HepG2 (cell line): ENCODE results near the gene TSPAN9. TPM values are rescaled to one million over a fixed set of nuclear protein-coding genes. Genes with fewer than 3 reads are reported as not detected.

Experiments used
- ADNP ChIP-seq: sonication (generic); formaldehyde crosslinking; IDR thresholded peaks from 2 replicates; pipeline ENCODE4 v1.4.0; 2020; ENCODE audit warnings: missing genetic modification reagents
- ATAD3A ChIP-seq: sonication (generic); formaldehyde crosslinking; IDR thresholded peaks from 2 replicates; pipeline ENCODE4 v1.4.0; 2020; ENCODE audit warnings: missing genetic modification reagents
- BHLHE40 ChIP-seq: IDR thresholded peaks from 2 replicates; pipeline ENCODE4 v1.6.1; 2011; ENCODE audit warnings: low read length, improper control_type of control experiment
- JUND ChIP-seq: sonication (generic); formaldehyde crosslinking; IDR thresholded peaks from 2 replicates; pipeline ENCODE4 v1.8.0; 2022; ENCODE audit warnings: mild to moderate bottlenecking, missing genetic modification reagents
- MXI1 ChIP-seq: IDR thresholded peaks from 3 replicates; pipeline ENCODE4 v1.6.1; 2012; ENCODE audit warnings: low read depth, low read length, inconsistent platforms, borderline replicate concordance
- NFYB ChIP-seq: sonication (generic); formaldehyde crosslinking; IDR thresholded peaks from 2 replicates; pipeline ENCODE4 v1.4.0; 2020; ENCODE audit warnings: missing genetic modification reagents
- NONO ChIP-seq, 2 experiments: fragments of 450-650 bp in 1 of 2; sonication (generic) in 1 of 2; formaldehyde crosslinking in 1 of 2; IDR thresholded peaks in 1 of 2; conservative IDR thresholded peaks in 1 of 2; 2 replicates each; pipeline versions ENCODE4 v1.6.1 to v1.8.0; 2017 to 2022; ENCODE audit warnings: mild to moderate bottlenecking in 1 of 2, missing genetic modification reagents in 1 of 2, moderate library complexity in 1 of 2
- PAF1 ChIP-seq: IDR thresholded peaks from 2 replicates; pipeline ENCODE4 v1.6.1; 2016; ENCODE audit warnings: missing genetic modification reagents, missing compliant biosample characterization
- PHF8 ChIP-seq: sonication (generic); formaldehyde crosslinking; IDR thresholded peaks from 2 replicates; pipeline ENCODE4 v1.5.0; 2020; ENCODE audit warnings: missing genetic modification reagents
- PRMT3 ChIP-seq: sonication (generic); formaldehyde crosslinking; IDR thresholded peaks from 2 replicates; pipeline ENCODE4 v1.8.1; 2022; ENCODE audit warnings: low read depth, mild to moderate bottlenecking, moderate library complexity, missing genetic modification reagents, borderline replicate concordance
- RARA ChIP-seq: IDR thresholded peaks from 2 replicates; pipeline ENCODE4 v1.6.1; 2016; ENCODE audit warnings: missing genetic modification reagents, missing compliant biosample characterization
- TGIF2 ChIP-seq: IDR thresholded peaks from 2 replicates; pipeline ENCODE4 v1.6.1; 2016; ENCODE audit warnings: control low read depth, missing compliant biosample characterization
- ZFY ChIP-seq: sonication (generic); formaldehyde crosslinking; IDR thresholded peaks from 2 replicates; pipeline ENCODE4 v1.4.0; 2020; ENCODE audit warnings: missing genetic modification reagents
- ZNF543 ChIP-seq: sonication (generic); formaldehyde crosslinking; IDR thresholded peaks from 2 replicates; pipeline ENCODE4 v1.4.0; 2020; ENCODE audit warnings: mild to moderate bottlenecking, missing genetic modification reagents
- ZNF879 ChIP-seq: sonication (generic); formaldehyde crosslinking; IDR thresholded peaks from 2 replicates; pipeline ENCODE4 v1.8.1; 2023; ENCODE audit warnings: missing genetic modification reagents
- polyA plus RNA-seq, 8 experiments: library from polyadenylated mRNA; depleted of rRNA in 3 of 8; stranded (reverse) in 7 of 8; unstranded in 1 of 8; fragments of >200 nt; fragmentation: Illumina TruSeq in 4 of 8; extraction: Trizol in 4 of 8; gene quantifications; 2 replicates each; pipeline versions ENCODE4 v1.2.1 to v1.2.3, GENCODE V29; 2011 to 2016; ENCODE audit warnings: low read depth in 4 of 8, missing spikeins in 1 of 8, mixed read lengths in 1 of 8; ENCODE audit not compliant: insufficient read depth in 1 of 8
- total RNA-seq, 5 experiments: library from RNA; depleted of rRNA; stranded (reverse); fragments of >200 nt; fragmentation: Illumina TruSeq; extraction: Trizol; gene quantifications; 2 replicates each; pipeline ENCODE4 v1.2.3, GENCODE V29; 2016; ENCODE audit warnings: low read depth in 1 of 5
- TF ChIP-seq, protein P1 (sequence below): sonication (generic); formaldehyde crosslinking; IDR thresholded peaks from 2 replicates; pipeline ENCODE4 v1.9.0; 2022; ENCODE audit warnings: missing genetic modification reagents, mild to moderate bottlenecking, borderline replicate concordance
- TF ChIP-seq, protein P2 (sequence below): IDR thresholded peaks from 2 replicates; pipeline ENCODE4 v1.6.1; 2012; ENCODE audit warnings: low read length, improper control_type of control experiment
- TF ChIP-seq, protein P3 (sequence below): sonication (generic); formaldehyde crosslinking; IDR thresholded peaks from 2 replicates; pipeline ENCODE4 v1.4.0; 2020; ENCODE audit warnings: mild to moderate bottlenecking, missing genetic modification reagents, borderline replicate concordance
- TF ChIP-seq, protein P4 (sequence below): sonication (generic); formaldehyde crosslinking; conservative IDR thresholded peaks from 2 replicates; pipeline ENCODE4 v1.4.0; 2020; ENCODE audit warnings: missing genetic modification reagents

TSPAN9 gene
- total and polyA plus RNA-seq, 2 of the 13 experiments (the other 11 are each of a cell fraction or from before 2014, with no cell fraction given) = 18.1 to 42.3 TPM

DNA sequence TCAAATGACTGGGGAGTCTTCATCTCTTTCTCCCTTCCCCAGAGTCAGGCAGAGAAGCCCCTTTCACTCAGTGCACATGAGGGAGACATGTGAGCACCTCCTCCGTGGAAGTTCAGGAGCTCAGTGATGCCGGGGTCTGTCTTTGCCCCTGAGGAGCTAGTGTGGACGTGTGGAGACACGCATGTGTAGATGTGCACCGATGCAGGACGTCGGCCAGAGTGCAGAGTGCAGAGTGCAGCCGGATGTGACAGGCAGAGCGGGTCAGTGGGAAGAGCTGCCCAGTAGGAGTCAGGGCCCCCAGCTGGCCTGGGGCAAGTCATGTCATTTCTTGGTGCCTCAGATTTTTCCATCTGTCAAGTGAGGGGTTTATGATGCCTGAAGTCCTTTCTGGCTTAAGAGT is 20.7 kb downstream of the TSPAN9 start (continued):
- TF ChIP-seq, protein P1, sequence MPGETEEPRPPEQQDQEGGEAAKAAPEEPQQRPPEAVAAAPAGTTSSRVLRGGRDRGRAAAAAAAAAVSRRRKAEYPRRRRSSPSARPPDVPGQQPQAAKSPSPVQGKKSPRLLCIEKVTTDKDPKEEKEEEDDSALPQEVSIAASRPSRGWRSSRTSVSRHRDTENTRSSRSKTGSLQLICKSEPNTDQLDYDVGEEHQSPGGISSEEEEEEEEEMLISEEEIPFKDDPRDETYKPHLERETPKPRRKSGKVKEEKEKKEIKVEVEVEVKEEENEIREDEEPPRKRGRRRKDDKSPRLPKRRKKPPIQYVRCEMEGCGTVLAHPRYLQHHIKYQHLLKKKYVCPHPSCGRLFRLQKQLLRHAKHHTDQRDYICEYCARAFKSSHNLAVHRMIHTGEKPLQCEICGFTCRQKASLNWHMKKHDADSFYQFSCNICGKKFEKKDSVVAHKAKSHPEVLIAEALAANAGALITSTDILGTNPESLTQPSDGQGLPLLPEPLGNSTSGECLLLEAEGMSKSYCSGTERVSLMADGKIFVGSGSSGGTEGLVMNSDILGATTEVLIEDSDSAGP = peak; percentile 71; the same call in 1 of the 2 replicates
- TF ChIP-seq, protein P2, sequence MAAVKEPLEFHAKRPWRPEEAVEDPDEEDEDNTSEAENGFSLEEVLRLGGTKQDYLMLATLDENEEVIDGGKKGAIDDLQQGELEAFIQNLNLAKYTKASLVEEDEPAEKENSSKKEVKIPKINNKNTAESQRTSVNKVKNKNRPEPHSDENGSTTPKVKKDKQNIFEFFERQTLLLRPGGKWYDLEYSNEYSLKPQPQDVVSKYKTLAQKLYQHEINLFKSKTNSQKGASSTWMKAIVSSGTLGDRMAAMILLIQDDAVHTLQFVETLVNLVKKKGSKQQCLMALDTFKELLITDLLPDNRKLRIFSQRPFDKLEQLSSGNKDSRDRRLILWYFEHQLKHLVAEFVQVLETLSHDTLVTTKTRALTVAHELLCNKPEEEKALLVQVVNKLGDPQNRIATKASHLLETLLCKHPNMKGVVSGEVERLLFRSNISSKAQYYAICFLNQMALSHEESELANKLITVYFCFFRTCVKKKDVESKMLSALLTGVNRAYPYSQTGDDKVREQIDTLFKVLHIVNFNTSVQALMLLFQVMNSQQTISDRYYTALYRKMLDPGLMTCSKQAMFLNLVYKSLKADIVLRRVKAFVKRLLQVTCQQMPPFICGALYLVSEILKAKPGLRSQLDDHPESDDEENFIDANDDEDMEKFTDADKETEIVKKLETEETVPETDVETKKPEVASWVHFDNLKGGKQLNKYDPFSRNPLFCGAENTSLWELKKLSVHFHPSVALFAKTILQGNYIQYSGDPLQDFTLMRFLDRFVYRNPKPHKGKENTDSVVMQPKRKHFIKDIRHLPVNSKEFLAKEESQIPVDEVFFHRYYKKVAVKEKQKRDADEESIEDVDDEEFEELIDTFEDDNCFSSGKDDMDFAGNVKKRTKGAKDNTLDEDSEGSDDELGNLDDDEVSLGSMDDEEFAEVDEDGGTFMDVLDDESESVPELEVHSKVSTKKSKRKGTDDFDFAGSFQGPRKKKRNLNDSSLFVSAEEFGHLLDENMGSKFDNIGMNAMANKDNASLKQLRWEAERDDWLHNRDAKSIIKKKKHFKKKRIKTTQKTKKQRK = no peak
- TF ChIP-seq MXI1 (peak; percentile 59; the same call in 1 of the 3 replicates), JUND (CRISPR knock-in tag) (peak; percentile 42; the same call in 1 of the 2 replicates), RARA (CRISPR knock-in tag) (peak; percentile 63), BHLHE40 (no peak), TGIF2 (CRISPR knock-in tag) (peak; percentile 75), ZFY (CRISPR knock-in tag) (peak; percentile 43), ADNP (CRISPR knock-in tag) (peak; percentile 54; the same call in 1 of the 2 replicates), PHF8 (peak; percentile 41; the same call in 1 of the 2 replicates), NONO (IDR thresholded peaks at IDR 0.05) (no peak), NONO (CRISPR knock-in tag; conservative IDR thresholded peaks at IDR 0.05) (0 out of 2 replicates have a peak, but pooled peaks have one; percentile 39), PAF1 (CRISPR knock-in tag) (no peak), ATAD3A (CRISPR knock-in tag) (no peak), ZNF543 (no peak), PRMT3 (CRISPR knock-in tag) (no peak), ZNF879 (CRISPR knock-in tag) (0 out of 2 replicates have a peak, but pooled peaks have one; percentile 72), NFYB (CRISPR knock-in tag) (no peak)
- TF ChIP-seq, protein P3, sequence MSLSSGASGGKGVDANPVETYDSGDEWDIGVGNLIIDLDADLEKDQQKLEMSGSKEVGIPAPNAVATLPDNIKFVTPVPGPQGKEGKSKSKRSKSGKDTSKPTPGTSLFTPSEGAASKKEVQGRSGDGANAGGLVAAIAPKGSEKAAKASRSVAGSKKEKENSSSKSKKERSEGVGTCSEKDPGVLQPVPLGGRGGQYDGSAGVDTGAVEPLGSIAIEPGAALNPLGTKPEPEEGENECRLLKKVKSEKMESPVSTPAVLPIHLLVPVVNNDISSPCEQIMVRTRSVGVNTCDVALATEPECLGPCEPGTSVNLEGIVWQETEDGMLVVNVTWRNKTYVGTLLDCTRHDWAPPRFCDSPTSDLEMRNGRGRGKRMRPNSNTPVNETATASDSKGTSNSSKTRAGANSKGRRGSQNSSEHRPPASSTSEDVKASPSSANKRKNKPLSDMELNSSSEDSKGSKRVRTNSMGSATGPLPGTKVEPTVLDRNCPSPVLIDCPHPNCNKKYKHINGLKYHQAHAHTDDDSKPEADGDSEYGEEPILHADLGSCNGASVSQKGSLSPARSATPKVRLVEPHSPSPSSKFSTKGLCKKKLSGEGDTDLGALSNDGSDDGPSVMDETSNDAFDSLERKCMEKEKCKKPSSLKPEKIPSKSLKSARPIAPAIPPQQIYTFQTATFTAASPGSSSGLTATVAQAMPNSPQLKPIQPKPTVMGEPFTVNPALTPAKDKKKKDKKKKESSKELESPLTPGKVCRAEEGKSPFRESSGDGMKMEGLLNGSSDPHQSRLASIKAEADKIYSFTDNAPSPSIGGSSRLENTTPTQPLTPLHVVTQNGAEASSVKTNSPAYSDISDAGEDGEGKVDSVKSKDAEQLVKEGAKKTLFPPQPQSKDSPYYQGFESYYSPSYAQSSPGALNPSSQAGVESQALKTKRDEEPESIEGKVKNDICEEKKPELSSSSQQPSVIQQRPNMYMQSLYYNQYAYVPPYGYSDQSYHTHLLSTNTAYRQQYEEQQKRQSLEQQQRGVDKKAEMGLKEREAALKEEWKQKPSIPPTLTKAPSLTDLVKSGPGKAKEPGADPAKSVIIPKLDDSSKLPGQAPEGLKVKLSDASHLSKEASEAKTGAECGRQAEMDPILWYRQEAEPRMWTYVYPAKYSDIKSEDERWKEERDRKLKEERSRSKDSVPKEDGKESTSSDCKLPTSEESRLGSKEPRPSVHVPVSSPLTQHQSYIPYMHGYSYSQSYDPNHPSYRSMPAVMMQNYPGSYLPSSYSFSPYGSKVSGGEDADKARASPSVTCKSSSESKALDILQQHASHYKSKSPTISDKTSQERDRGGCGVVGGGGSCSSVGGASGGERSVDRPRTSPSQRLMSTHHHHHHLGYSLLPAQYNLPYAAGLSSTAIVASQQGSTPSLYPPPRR (CRISPR knock-in tag) = peak; percentile 85
- TF ChIP-seq, protein P4, sequence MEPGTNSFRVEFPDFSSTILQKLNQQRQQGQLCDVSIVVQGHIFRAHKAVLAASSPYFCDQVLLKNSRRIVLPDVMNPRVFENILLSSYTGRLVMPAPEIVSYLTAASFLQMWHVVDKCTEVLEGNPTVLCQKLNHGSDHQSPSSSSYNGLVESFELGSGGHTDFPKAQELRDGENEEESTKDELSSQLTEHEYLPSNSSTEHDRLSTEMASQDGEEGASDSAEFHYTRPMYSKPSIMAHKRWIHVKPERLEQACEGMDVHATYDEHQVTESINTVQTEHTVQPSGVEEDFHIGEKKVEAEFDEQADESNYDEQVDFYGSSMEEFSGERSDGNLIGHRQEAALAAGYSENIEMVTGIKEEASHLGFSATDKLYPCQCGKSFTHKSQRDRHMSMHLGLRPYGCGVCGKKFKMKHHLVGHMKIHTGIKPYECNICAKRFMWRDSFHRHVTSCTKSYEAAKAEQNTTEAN (CRISPR knock-in tag) = peak; percentile 69
